ENCODE measurements around the gene SEPSECS.

Gene SEPSECS

GRCh38 chr4:25070545-25070944 lies 89.7 kb downstream of the SEPSECS start:
- TF ChIP-seq CTCF (IDR thresholded peaks at IDR 0.05; ENCODE audit: extremely low read depth, insufficient read depth, missing control alignments), result no peak
- no peak for DNase-seq (ENCODE audit: low spot score)
- in situ Hi-C loops (cut with MboI; ENCODE audit: low pct_unique_long_range_greater_than_20kb, low sequenced_read_pairs, unreplicated experiment), result no loop called here

Data from GM13977 (cell line).